DMS53 treated with DMSO at 0.1 percent for 48 hours (cell line): ENCODE results near the gene GSG1L2.
"Not testable (repeated sequence)": the region's sequence is repeated elsewhere in the genome, so short reads cannot be mapped to it uniquely, and the experiment has no call there.

Source experiments
- DNase-seq: peaks from one replicate; lab custom pipeline; 2025; ENCODE audit not compliant: unreplicated experiment; lab: John Stamatoyannopoulos, UW

The GSG1L2 gene

GRCh38 chr17:9790889-9791876 lies 30.7 kb downstream of the GSG1L2 start, which contains the start of gene DHRS7C:
TSS of gene DHRS7C (minus strand) at chr17:9791592. CDS start at chr17:9791284, 308 bp downstream.
- no peak for DNase-seq

GRCh38 chr17:9790316-9790715 lies 31.6 kb downstream of the GSG1L2 start:
- DNase-seq, result no peak

- no peak for DNase-seq
Observed at GRCh38 chr17:9788601-9789000, 33.3 kb downstream of the GSG1L2 start.

- DNase-seq, result no peak
Observed at GRCh38 chr17:9784544-9784943, 37.3 kb downstream of the GSG1L2 start.

GRCh38 chr17:9783465-9783864 lies 38.4 kb downstream of the GSG1L2 start:
- not testable (repeated sequence) for DNase-seq

GRCh38 chr17:9783050-9783449 lies 38.8 kb downstream of the GSG1L2 start:
- DNase-seq, result no peak

- DNase-seq, result no peak
Observed at GRCh38 chr17:9780552-9780951, 41.3 kb downstream of the GSG1L2 start.

GRCh38 chr17:9776911-9777310 lies 45.0 kb downstream of the GSG1L2 start:
- no peak for DNase-seq

- no peak for DNase-seq
Observed at GRCh38 chr17:9772658-9773057, 49.2 kb downstream of the GSG1L2 start.

GRCh38 chr17:9771465-9771864 lies 50.4 kb downstream of the GSG1L2 start:
- no peak for DNase-seq

- no peak for DNase-seq
Observed at GRCh38 chr17:9769036-9769695, 52.7 kb downstream of the GSG1L2 start.

- peak; percentile 46 for DNase-seq
Observed at GRCh38 chr17:9768381-9768934, 53.4 kb downstream of the GSG1L2 start.

- no peak for DNase-seq
Observed at GRCh38 chr17:9767432-9767991, 54.4 kb downstream of the GSG1L2 start.

- DNase-seq, result no peak
Observed at GRCh38 chr17:9766970-9767369, 54.9 kb downstream of the GSG1L2 start.

GRCh38 chr17:9765322-9765721 lies 56.6 kb downstream of the GSG1L2 start:
- DNase-seq, result no peak

GRCh38 chr17:9763643-9764042 lies 58.2 kb downstream of the GSG1L2 start:
- no peak for DNase-seq

- DNase-seq, result no peak
Observed at GRCh38 chr17:9760266-9760665, 61.6 kb downstream of the GSG1L2 start.

GRCh38 chr17:9755083-9755482 lies 66.8 kb downstream of the GSG1L2 start:
- DNase-seq, result no peak
